Activated gamma-delta T cell treated with Interleukin-2 at 50 U/mL for 16 hours (primary cell): Measurements from ENCODE around the gene RNPEPL1.
"Not testable (repeated sequence)": the region's sequence is repeated elsewhere in the genome, so short reads cannot be mapped to it uniquely, and the experiment has no call there.

ENCODE experiments used
- DNase-seq: peaks from one replicate; pipeline ENCODE4 v3.0.0-alpha.2; 2020

RNPEPL1 gene

GRCh38 chr2:240605867-240606743, 37.8 kb downstream of the RNPEPL1 start:
- DNase-seq, result peak; percentile 2

- no peak for DNase-seq
Measured at GRCh38 chr2:240611601-240612210, 43.4 kb downstream of the RNPEPL1 start.

- DNase-seq, result no peak
Measured at GRCh38 chr2:240613781-240614180, 45.5 kb downstream of the RNPEPL1 start.

- DNase-seq, result no peak
Measured at GRCh38 chr2:240614391-240614790, 46.1 kb downstream of the RNPEPL1 start.

GRCh38 chr2:240615396-240615795, 47.1 kb downstream of the RNPEPL1 start:
- DNase-seq, result no peak

- peak; percentile 3 for DNase-seq
Measured at GRCh38 chr2:240615820-240616547, 47.7 kb downstream of the RNPEPL1 start.

- DNase-seq, result not testable (repeated sequence)
Measured at GRCh38 chr2:240616860-240617666, 48.8 kb downstream of the RNPEPL1 start.

GRCh38 chr2:240618776-240619175, 50.5 kb downstream of the RNPEPL1 start:
- DNase-seq, result no peak

- peak; percentile 2 for DNase-seq
Measured at GRCh38 chr2:240619506-240620148, 51.3 kb downstream of the RNPEPL1 start.

- peak; percentile 3 for DNase-seq
Measured at GRCh38 chr2:240620149-240620731, 52.0 kb downstream of the RNPEPL1 start.

- DNase-seq, result peak; percentile 2
Measured at GRCh38 chr2:240620859-240621258, 52.6 kb downstream of the RNPEPL1 start.

- DNase-seq, result peak; percentile 2
Measured at GRCh38 chr2:240622060-240622411, 53.8 kb downstream of the RNPEPL1 start.

GRCh38 chr2:240622531-240623235, 54.4 kb downstream of the RNPEPL1 start:
- DNase-seq, result peak; percentile 64

- peak; percentile 8 for DNase-seq
Measured at GRCh38 chr2:240623531-240624010, 55.3 kb downstream of the RNPEPL1 start.

- peak; percentile 4 for DNase-seq
Measured at GRCh38 chr2:240624011-240624949, 56.0 kb downstream of the RNPEPL1 start.

- DNase-seq, result peak; percentile 69
Measured at GRCh38 chr2:240624950-240625621, 56.8 kb downstream of the RNPEPL1 start, which contains the start of gene GPR35. Gene GPR35, plus strand, starts transcription at chr2:240625480. Its CDS starts 4,473 bp downstream, at chr2:240629953.

GRCh38 chr2:240626531-240627300, 58.4 kb downstream of the RNPEPL1 start:
- DNase-seq, result peak; percentile 3
